GM18951 (cell line): ENCODE data around the gene SUGCT.
"Not testable (repeated sequence)": the region's sequence is repeated elsewhere in the genome, so short reads cannot be mapped to it uniquely, and the experiment has no call there.

Experiments used
- POLR2A ChIP-seq: IDR thresholded peaks from 4 replicates; pipeline ENCODE4 v1.6.1; 2011; ENCODE audit warnings: mild to moderate bottlenecking; ENCODE audit not compliant: insufficient read length, insufficient read depth; ENCODE audit errors: extremely low read depth
- in situ Hi-C: fragments of 300-500 bp; cut with MboI; formaldehyde crosslinking; loops from one replicate; pipeline ENCODE4 v1.12.0; 2022; ENCODE audit warnings: low sequenced_read_pairs, mixed read lengths, inconsistent platforms; ENCODE audit not compliant: unreplicated experiment

SUGCT gene

DNA sequence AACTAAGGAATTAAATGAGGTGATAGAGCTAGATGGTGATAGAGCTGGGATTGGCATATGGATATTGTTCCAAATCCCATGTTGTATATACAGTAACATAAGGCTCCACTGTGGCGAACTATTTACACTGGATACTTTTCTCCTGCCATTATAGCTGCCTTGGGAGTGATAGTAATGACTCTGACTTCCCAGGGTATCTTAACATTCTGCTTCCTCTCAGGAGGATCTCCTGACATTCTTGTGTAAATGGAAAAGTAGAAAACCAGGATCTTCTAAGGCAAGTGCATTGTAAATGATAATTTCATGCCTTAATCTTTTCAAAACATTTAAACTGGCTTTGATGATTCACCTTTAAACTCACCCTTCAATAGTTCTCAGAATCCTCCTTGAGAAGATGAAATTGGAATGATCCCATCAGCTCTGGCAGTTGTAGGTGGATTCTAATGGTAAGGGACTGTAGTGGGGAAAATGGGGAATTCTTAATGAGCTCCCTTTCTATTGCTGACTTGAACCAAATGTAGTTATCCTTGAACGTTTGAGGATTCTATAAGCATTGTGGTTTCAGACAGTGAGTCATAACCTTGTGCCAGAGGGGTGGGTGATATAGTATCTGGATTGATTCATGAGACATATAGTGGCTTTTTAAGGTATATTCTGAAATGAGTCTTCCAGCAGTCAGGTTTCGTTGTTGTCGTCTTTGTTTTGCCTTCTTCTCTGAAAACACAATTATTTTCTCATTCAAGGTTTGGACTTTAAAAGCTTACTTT lies 450.0 kb downstream of the SUGCT start:
- in situ Hi-C loops = no loop called here
- no peak for TF ChIP-seq POLR2A

DNA sequence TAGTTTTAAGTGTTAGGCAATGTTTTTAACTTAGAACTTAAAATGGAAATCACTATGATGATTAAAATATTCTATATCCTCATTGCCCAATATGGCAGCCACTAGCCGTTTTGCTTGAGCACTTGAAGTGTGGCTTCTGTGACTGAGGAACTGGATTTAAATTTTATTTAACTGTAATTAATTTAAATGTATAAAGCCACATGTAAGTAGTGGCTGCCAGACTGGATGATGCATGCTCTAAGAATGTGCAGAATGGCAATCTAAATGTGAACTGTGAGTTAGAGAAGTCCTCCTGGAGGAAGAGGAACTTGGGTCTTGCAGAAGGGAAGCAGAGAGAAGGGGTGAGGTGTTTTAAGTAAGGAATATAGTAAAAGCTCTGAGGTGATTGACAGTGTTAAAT lies 451.4 kb downstream of the SUGCT start:
- TF ChIP-seq POLR2A = no peak
- in situ Hi-C loops = no loop called here

DNA sequence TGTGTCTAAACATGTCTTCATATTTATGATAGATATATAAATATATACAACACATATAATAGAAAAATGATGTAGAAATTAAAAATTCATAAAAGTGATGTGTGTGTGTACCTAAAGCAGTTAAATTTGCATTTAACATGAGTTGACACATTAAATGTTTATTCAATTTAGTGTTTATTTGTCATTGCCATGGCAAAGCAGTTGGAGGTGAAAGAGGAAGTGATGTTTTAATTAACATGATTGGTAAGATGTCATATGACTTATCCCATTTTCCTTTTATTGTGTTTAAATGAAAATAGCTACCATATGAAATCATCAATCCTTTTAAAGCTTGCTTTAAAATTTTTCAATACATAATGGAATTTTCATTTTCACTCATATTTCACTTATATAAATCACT lies 452.6 kb downstream of the SUGCT start:
- TF ChIP-seq POLR2A = no peak
- in situ Hi-C loops = no loop called here

DNA sequence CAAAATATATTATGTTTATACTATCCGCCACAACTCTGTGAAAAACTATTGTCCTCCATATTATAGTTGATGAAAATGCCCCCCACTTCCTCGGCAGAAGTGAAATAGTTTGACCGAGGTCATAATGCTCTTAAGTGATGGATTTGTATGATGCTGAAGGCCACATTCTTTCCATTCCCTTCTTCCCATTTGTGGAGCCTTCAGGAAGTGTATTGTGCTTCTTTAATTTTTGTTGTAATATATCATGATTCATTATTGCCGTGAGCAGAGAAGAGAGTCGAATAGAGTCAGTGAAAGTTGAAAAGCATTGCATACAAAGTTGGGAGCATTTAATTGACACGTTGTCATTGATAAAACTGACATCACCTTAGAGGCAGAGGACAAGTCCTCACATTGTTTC lies 460.3 kb downstream of the SUGCT start:
- in situ Hi-C loops = no loop called here

DNA sequence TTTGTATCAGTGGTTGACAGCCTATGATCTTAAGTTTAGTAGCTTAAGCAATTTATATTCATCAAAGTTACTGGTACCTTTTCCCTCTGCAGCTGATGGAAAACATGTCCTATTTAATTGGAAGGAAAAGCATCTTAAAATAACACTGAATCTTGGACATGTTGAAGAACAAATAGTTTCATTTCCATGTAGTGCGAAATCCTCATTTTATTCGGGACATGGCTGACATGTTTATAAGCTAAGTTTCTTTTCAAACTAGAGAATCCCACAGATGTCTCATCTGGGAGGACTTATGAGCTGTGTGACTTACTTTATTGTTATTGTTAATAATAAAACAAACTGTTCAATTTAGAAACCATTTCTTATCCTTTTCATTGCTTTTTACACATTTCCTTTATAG lies 461.0 kb downstream of the SUGCT start:
- TF ChIP-seq POLR2A = no peak
- in situ Hi-C loops = no loop called here

More for the DNA sequence above, 460.3 kb downstream of the SUGCT start:
- no peak for TF ChIP-seq POLR2A

DNA sequence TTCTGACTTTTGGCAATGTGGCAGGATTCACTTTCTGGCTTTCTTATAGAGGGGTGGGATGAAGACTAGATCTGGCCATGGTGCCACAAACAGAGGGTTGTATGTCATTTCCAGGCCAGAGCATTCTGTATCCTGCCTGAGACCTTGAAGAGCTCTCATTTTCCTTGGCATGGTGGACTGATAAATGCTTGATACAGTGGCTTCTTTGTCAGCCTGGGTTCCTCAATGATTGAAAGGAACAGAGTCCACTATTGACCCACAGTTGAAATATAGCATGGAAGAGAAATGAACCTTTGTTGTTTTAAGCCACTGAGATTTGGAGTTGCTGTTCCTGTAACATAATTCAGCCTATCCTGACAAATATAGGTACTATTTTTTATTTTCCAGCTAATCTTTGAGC lies 462.7 kb downstream of the SUGCT start:
- TF ChIP-seq POLR2A = no peak
- in situ Hi-C loops = no loop called here

DNA sequence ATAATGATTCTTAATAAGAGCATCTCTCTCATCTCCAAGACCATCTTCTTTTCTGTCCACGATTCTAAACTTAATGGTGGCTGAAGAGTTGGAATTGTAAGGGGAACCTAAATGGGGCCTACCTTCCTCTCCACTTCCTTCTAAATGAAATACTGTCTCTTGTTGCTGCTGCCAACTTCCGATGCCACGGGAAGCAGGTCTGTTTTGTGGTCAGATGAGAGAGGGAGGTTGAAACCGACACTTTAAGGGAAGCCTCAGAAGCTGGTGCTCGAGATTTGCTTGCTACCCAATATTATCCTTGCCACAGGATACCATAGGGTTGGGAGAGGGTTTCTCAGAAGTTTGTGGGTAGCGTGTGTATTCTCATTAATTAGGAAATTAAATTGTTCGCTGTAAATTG lies 464.1 kb downstream of the SUGCT start:
- in situ Hi-C loops = no loop called here
- TF ChIP-seq POLR2A = no peak

DNA sequence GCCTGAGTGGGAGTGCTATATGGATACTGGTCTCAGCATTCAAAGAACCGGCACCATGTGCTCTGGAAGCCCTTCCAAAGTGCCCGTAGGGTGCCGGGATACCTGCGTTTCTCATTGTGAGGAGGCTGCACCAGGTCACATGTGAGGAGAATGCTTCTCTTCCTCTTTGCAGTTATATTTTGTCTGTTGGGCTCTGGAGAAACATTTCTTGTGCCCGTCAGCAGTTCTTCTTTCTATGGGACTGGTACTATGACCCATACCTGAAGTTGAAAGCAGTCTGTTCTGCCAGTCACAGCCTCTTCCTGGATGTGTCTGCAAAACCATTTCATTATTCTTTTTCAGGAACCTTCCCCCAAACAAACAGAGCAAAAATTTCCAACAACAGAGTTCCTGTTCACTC lies 465.0 kb downstream of the SUGCT start:
- no peak for TF ChIP-seq POLR2A
- in situ Hi-C loops = no loop called here

DNA sequence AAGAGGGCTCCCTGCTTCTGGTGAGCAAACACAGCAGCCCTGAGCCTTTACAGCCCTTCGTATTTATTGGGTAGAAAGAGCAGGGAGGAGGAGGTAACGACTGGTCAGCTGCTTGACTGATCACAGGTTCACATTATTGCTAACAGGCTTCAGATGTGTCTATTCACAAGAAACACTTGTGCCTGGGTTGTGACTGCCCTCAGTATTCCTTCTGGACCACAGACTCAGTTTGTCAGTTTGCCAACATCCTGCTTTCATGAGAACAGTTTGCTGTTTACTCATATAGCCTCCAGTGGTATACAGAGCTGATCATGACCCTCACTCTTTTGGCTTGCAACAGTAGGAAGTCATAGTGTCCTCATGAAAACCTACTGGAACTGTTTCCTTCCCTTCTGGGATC lies 467.5 kb downstream of the SUGCT start:
- in situ Hi-C loops = not testable (repeated sequence)

DNA sequence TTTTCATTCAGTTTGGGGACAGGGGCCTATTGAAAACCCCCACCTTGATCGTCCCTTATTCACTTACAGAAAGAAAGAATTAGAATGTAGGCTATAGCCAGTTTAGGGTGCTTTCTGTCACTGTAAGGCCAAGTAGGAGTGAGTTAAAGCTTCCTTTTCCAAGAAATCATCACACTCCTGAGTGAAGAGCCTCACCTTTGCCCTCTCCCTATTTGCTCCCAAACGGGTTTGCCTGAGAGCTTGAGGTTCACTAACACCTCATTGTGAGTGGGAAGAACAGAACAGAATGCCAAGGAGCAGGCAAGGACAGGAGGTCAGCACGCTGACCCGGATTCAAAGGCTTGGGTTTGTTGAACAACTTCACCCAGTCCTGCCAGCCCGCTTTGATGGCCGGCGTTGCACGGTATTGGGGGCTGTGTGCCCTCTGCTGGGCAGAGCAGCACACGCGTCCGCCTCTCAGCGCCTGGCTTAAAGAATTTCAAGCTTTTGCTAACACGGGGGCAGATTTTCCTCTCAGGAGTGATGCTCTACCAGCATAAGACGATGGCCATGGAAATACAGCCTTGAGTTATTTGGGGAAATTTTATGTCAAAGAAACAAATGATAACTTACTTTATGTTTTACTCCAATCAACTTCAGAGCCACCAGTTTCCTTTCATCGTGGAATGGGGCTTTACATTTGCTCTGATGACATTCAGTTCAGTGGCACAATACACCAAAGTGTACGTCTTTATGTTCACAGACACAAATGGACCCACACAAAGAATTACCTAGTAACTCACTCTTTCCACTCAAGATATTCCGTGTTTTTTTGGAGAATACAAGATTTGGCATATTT lies 470.0 kb downstream of the SUGCT start:
- TF ChIP-seq POLR2A = no peak
- in situ Hi-C loops = no loop called here

DNA sequence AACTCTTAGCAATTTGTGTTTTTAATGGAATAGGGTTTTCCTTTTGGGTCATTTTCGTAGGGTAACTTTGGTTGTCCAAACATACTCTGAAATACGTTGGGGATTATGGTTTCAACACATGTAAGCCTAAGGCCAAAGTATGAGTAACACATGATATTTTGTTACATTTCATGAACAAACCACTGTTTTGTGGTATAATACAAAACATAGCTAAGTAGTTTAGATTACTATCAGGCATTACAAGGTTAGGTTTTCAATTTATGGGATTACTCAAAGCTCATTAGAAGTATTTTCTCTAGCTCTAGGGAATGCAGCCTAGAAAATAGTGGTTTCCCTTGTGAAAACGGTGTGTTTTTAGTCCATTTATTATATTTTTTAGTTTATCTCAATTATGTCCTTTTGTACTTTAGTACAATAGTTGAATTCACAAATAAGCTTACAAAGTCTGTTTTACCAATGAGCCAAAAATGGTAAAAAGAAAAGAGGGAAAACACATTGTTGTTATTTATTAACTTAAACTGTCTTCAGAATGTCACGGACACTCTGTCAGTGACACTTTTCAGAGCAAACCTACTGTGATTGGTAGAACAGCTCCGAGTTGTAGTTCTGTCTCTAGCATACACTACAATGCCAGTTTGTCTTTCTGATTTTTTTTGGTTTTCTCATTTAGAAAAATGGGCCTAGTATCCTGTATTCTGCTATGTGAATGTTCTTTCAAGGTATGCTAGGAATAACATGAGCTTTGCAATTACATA lies 473.7 kb downstream of the SUGCT start:
- no peak for TF ChIP-seq POLR2A
- in situ Hi-C loops = no loop called here

DNA sequence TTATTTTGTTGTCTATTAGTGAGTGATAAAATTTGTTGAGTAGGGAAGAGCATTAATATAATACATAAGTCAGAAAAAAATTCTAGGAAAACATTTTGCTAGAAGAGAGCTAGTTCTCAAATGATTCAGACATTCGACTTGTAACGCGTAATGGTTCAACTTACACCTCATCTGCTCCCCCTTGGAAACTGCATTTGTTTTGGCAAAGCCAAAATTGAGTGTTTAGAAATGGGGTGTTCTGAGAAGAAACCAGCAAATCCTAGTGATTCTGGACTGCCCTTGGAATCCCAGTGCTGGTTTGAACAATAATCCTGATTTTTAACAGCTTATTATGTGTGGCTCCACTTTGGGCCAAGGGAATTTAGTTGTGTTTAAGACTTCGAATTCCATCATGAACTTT lies 475.7 kb downstream of the SUGCT start:
- TF ChIP-seq POLR2A = no peak
- in situ Hi-C loops = no loop called here

DNA sequence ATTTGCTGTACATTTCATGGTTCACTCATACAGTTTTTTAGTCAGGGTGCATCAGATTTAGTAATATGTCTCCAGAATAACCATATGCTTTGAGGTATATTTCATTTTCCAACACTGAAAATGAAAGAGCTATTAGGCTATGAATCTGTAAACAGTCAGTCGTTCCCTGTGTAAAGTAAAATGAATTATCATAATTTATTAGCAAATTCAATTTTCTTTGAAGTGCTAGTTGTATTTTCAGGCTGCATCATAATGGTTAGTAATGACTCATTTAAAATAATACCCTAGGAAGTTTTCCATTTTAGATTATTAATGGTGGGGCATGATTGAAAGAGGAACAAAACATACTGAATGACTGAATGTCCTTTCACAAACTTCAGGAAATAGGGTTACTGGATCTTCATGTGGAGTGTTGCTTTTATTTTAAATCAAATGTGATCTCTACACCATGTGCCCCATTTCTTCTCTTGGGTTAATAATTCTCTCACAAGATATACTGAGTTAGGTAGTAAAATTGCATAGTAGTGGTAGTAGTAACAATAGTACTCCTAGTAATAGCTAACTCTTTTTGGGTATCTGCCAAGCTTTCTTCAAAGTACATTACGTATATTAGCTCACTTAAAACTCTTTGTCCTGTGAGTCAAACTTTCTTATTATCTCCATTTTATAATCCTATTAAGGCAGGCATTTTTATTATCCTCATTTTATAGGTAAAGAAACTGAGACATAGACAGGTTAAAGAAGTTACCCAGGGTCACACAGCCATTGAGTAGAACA lies 476.5 kb downstream of the SUGCT start:
- no peak for TF ChIP-seq POLR2A
- in situ Hi-C loops = no loop called here
